HS-27A (cell line): ENCODE data around the gene TRAPPC8.
"Not testable (repeated sequence)": the region's sequence is repeated elsewhere in the genome, so short reads cannot be mapped to it uniquely, and the experiment has no call there.

Source experiments
- DNase-seq: peaks from one replicate; pipeline ENCODE4 v3.0.0-alpha.2; 2012; ENCODE audit warnings: low read depth, missing footprints

Gene TRAPPC8

DNA sequence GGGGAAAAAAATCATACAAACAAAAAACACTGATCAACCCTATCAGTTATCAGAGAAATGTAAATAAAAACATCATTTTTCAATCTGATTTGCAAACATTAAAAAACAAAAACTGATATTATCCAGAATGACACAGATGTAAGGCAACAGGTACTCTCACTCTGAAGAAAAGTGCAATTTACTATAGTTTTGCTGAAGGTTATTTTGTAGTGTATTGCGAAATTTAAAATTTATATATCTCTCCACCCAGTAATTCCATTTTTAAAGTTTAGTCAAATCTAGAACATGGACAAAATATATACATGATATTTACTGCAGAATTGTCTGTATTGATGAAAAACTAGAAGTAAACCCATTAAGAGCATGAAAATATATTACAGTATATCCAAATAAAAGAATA is 79.8 kb downstream of the TRAPPC8 start:
- DNase-seq, result no peak

DNA sequence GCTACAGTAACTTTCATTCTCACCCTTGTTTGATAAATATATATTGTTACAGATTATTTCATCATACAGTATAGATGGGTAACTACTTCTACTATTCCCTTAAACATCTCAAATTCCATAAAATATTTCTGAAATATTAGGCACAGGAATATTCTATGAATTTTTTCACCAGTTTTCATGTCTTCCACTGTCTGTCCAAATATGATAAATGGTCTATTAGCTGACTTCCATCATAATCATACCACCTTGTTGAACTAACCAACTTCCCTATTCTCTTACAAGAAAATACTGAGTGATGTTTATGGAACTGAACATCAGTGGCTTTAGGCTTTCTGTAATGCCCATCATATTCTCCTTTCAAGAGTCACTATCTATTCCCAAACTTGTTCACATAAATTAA is 82.4 kb downstream of the TRAPPC8 start:
- DNase-seq, result no peak

DNA sequence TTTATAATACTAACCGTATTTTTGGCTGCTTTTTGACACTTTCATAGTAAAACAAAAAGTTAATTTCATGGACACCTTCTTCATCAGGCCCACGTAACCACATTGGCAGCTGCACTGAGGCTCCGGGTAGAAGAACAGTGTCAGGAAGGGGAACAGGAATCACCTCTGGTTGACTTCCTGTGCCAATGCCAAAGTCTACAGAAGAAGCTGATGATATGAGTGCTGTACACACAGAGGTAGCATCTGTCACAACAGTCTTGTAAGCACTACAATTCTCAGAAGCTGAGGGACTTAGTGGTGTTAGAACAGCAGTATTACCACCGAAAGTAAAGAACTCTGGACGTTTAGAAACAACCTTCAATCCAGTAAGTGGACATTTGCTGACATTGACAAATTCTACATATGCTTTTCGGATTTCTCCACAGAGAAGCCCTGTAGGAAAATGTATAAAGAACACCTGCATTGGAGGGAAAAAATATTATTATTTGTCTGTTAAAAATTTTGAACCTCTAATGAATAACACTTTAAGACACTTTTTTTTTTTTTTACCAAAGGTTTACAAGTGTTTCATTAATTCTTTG is 85.3 kb downstream of the TRAPPC8 start:
- DNase-seq, result no peak

DNA sequence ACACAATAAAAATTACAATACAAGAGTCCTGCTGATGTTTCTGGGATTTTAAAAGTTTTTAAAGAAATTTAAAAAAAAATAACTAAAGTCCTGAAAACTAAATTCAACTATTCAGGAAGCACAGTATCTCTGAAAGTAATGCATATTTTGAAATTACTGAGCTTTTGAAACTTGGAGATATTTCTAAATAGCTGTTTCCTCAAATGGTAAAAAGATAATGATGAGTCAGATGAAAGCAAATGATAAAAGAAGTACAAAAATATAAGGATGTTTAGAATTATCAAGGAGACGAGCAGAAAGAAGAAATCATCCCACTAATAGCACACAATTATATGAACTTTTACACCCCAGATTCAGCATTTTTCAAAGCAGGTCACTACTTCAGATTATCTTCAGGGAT is 92.1 kb downstream of the TRAPPC8 start:
- DNase-seq, result no peak

- DNase-seq, result no peak
These were observed 102.4 kb downstream of the TRAPPC8 start for GRCh38 chr18:31840499-31840898.

- no peak for DNase-seq
These were observed 105.0 kb downstream of the TRAPPC8 start for GRCh38 chr18:31837879-31838278.

DNA sequence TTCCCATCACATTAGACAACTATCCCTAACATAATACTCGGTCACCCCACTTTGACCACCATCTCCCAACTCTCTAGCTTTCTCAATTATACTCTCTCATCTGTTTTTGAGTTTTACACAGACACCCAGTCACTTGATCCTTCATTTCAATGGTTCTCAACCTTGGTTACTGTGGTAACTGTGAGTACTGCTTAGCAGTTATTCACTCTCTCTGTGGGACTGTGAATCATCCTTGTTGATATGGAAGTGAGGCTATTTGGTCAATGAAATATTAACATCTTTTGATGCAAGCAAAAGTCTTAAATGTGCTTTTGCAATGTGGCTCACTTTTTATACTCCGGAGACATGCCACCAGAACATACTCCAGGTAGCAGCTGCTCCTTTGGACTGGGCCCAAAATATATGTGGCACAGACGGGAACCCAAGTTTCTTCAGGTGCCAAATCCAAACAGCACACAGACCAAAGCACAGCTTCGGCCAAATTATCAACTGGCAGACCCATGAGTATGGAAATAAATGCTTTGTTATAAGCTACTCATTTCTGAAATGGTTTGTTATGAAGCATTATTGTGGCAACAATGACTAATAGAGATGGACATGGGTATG is 107.3 kb downstream of the TRAPPC8 start:
- DNase-seq, result no peak

DNA sequence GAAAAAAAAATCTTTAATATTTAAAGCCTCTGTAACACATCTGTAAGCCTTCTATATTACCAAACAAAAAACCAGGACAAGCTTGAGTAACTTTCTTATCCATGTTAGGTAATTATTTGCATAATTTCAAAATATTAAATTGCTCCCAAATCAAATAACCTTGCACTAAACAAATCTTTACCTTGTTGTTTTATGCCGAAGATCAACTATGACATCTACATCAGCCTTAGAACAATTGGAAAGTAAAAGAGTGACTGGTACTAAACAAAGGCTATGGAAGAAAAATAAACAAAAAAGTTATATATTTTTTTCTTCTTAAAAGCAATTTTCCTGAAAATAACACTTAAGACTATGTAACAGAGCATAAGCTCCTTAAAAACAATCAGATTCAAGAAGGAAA is 111.0 kb downstream of the TRAPPC8 start:
- DNase-seq, result no peak

DNA sequence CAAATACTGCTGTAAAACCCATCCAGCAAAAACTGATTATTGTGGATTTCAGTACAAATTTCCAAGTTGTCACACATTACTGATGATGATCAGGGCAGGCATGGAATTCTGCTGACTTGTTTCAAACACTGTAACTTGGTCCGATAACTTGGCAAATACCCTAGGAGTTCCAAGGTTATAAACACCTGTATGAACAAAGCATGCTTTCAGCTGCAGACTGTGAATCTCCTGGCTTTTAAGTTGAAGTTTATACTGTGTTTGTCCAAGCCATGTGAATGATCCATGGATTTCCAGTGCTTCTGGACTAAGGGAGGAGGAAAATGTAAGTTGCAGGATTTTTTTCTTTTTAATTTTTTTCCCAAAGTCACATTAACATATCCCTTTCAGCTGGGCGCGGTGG is 112.2 kb downstream of the TRAPPC8 start:
- no peak for DNase-seq

GRCh38 chr18:31828613-31829012 is 114.3 kb downstream of the TRAPPC8 start:
- no peak for DNase-seq

- not testable (repeated sequence) for DNase-seq
These were observed 116.1 kb downstream of the TRAPPC8 start for GRCh38 chr18:31826673-31827325.

DNA sequence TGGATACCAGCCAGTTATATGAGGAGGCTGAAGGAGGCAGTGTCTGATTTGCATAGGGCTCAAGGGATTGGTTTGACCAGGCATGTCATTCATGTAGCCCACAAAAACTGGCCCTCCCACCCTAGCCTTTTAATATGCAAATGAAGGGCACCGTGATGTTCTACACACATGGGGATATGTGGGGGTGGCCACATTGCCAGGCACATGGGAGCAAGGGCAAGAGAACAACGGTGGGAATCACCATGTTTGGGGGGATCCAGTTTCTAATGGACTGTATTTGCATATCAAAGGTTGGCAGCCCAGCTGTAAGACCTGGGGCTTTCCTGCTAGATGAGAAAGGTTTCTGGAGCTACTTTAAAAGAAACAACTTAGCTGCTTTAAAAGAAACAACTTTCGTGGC is 117.2 kb downstream of the TRAPPC8 start:
- no peak for DNase-seq

DNA sequence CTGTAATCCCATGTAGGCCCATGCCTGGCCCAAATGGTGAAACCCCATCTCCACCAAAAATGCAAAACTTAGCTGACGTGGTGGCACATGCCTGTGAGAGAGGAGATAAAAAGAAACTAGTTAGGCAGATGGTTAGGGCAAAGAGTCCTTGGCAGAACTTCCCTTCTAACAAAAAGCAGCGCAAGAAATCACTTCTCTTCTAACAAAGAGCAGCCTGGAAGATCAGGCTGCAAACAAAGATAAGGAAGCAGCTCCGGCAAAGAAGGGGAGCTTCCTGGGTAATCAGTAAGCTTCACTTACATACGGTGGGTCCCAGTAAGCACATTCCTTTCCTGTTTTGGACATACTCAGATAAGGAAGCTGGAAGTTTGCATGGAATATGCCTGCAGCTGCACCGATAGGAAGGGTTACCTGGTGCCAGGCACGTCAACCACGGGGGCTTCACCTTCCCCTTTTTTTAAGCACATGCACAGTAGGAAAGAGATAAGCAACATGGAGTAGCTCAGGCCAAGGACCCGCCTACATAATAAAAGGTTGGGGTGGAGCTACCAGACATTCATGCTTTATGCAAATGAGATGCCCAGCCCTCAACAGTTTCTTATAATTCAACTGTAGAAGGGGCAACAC is 121.3 kb downstream of the TRAPPC8 start:
- no peak for DNase-seq

GRCh38 chr18:31819925-31820229 is 123.1 kb downstream of the TRAPPC8 start:
- no peak for DNase-seq

DNA sequence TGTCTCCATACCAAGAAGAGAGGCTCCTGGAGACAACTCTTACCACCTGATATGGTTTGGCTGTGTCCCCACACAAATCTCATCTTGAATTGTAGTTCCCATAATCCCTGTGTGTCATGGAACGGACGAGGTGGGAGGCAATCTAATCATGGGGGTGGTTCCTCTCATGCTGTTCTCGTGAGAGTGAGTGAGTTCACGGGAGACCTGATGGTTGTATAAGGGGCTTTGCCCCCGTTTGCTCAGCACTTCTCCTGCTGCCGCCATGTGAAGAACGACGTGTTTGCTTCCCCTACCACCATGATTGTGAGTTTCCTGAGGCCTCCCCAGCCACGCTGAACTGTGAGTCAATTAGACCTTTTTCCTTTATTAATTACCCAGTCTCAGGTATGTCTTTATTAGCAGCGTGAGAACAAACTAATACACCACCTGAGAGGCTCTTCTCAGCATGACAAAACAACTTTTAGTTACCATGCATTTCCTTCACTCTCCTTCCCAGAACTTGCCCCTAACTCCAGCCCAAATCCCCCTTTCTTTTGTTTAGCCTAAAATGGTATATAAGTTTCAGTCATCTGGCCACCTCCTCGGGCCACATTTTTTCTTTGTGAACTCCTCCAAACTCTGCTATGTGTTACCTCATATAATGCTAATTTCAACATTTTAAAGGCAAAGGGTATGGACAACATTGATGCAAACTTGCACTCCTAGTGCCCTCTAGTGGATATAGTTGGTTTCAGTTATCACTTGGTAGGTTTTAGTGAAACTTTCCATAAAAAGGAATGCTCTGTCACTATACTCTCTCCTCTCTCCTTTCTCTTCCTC is 123.6 kb downstream of the TRAPPC8 start:
- no peak for DNase-seq

DNA sequence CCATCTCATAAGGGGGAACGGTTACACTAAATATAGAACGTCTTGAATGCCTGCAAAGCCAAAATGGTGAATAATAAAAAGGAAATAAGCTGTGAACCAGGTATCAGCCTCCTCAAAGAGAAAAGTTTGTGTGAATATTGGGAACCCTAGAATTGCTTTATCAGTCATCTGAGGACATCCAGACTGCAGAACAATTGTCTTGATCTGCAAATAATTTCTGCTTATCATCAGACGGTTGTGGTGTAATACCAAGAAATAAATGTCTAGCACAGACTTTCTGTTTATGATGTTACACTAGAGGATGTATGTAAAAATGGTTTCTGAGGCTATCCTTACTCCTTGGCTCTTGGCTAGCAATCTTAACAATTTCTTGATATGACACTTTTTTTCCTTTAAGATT is 128.8 kb downstream of the TRAPPC8 start:
- DNase-seq, result no peak

- not testable (repeated sequence) for DNase-seq
These were observed 132.4 kb downstream of the TRAPPC8 start for GRCh38 chr18:31810336-31811130.

DNA sequence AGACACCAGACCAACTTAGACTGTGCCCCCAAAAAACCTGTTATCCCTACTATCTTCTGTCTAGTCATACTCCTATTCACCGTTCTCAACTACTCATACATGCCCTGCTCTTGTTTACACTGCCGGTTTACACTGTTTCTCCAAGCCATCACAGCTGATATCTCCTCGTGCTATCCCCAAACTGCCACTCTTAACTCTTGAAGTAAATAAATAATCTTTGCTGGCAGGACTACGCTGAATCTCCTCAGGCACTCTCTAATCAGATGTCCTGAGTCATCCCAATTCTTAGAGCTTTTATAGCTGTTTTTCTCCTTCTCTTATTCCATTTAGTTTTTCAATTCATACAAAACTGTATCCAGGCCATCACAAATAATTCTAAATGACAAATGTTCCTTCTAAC is 133.9 kb downstream of the TRAPPC8 start:
- not testable (repeated sequence) for DNase-seq

- DNase-seq, result no peak
These were observed 141.8 kb downstream of the TRAPPC8 start for GRCh38 chr18:31801078-31801477.

DNA sequence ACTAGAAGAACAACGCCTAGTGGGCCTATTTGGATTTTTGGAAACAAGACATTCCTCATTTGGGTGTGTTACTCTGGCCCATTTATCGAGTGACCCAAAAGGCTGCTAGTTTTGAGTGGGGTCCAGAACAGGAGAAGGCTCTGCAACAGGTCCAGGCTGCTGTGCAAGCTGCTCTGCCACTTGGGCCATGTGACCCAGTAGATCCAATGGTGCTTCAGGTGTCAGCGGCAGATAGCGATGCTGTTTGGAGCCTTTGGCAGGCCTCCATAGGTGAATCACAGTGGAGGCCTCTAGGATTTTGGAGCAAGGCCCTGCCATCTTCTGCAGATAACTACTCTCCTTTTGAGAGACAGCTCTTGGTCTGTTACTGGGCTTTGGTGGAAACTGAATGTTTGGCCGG is 143.7 kb downstream of the TRAPPC8 start:
- DNase-seq, result not testable (repeated sequence)

DNA sequence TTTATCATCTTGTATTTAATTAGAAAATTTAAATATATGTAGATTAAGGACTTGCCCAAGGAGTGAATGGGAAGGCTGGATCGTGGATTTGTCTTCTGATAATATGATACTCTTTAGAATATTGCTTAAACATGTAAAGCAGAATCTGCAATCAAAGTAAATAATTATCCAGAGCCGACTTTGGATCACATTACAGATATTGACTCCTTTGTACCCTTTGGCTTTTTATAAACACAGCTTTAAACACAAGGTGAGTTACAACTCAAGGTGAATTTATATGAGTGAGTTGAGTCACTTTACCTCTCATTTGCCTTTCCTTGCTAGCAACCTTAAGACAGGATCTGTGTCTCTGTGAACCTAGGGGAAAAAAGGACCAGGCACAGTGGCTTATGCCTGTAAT is 144.5 kb downstream of the TRAPPC8 start:
- DNase-seq, result no peak

- DNase-seq, result no peak
These were observed 147.2 kb downstream of the TRAPPC8 start for GRCh38 chr18:31795747-31796146.
